Islet of Langerhans (tissue), 1 donor: ENCODE results near the gene LSM7.

Experiments used
- FAIRE-seq: peaks from one replicate; lab custom pipeline; 2011; peaks lifted over from hg19 to GRCh38; lab: Jason Lieb, UNC

LSM7 gene

GRCh38 chr19:2321565-2322283, 6.7 kb downstream of the LSM7 start:
- FAIRE-seq: no peak

GRCh38 chr19:2320939-2321338, 7.4 kb downstream of the LSM7 start:
- FAIRE-seq: no peak

GRCh38 chr19:2320049-2320448, 8.3 kb downstream of the LSM7 start:
- FAIRE-seq: no peak

- no peak for FAIRE-seq
Measured at GRCh38 chr19:2319551-2319950, 8.8 kb downstream of the LSM7 start.

GRCh38 chr19:2318923-2319322, 9.5 kb downstream of the LSM7 start:
- FAIRE-seq: no peak

GRCh38 chr19:2317756-2318155, 10.6 kb downstream of the LSM7 start:
- FAIRE-seq: no peak

GRCh38 chr19:2317300-2317699, 11.1 kb downstream of the LSM7 start:
- no peak for FAIRE-seq

GRCh38 chr19:2315818-2316353, 12.5 kb downstream of the LSM7 start:
- no peak for FAIRE-seq

- no peak for FAIRE-seq
Measured at GRCh38 chr19:2315121-2315817, 13.1 kb downstream of the LSM7 start.

GRCh38 chr19:2312820-2313501, 15.4 kb downstream of the LSM7 start:
- no peak for FAIRE-seq

GRCh38 chr19:2311093-2311492, 17.3 kb downstream of the LSM7 start:
- FAIRE-seq: no peak

GRCh38 chr19:2309734-2310362, 18.5 kb downstream of the LSM7 start:
- FAIRE-seq: no peak

- no peak for FAIRE-seq
Measured at GRCh38 chr19:2308114-2308556, 20.3 kb downstream of the LSM7 start, which contains the start of gene LINGO3. TSS of gene LINGO3 (minus strand) at chr19:2308154. CDS start at chr19:2291776, 16,378 bp downstream.

- no peak for FAIRE-seq
Measured at GRCh38 chr19:2307518-2308012, 20.8 kb downstream of the LSM7 start.

GRCh38 chr19:2306971-2307370, 21.4 kb downstream of the LSM7 start:
- FAIRE-seq: no peak

GRCh38 chr19:2306281-2306806, 22.0 kb downstream of the LSM7 start:
- no peak for FAIRE-seq

- FAIRE-seq: no peak
Measured at GRCh38 chr19:2305452-2306280, 22.7 kb downstream of the LSM7 start.

GRCh38 chr19:2303211-2303798, 25.1 kb downstream of the LSM7 start:
- FAIRE-seq: no peak

GRCh38 chr19:2302319-2303210, 25.8 kb downstream of the LSM7 start:
- FAIRE-seq: no peak

- no peak for FAIRE-seq
Measured at GRCh38 chr19:2300533-2300932, 27.9 kb downstream of the LSM7 start.
